Measurements from ENCODE around the gene NFKB2.

GRCh38 chr10:102414749-102415148 lies 19.2 kb downstream of the NFKB2 start:
- TF ChIP-seq, protein P1, sequence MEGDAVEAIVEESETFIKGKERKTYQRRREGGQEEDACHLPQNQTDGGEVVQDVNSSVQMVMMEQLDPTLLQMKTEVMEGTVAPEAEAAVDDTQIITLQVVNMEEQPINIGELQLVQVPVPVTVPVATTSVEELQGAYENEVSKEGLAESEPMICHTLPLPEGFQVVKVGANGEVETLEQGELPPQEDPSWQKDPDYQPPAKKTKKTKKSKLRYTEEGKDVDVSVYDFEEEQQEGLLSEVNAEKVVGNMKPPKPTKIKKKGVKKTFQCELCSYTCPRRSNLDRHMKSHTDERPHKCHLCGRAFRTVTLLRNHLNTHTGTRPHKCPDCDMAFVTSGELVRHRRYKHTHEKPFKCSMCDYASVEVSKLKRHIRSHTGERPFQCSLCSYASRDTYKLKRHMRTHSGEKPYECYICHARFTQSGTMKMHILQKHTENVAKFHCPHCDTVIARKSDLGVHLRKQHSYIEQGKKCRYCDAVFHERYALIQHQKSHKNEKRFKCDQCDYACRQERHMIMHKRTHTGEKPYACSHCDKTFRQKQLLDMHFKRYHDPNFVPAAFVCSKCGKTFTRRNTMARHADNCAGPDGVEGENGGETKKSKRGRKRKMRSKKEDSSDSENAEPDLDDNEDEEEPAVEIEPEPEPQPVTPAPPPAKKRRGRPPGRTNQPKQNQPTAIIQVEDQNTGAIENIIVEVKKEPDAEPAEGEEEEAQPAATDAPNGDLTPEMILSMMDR (IDR thresholded peaks at IDR 0.05) = no peak
- TF ChIP-seq POLR2A (IDR thresholded peaks at IDR 0.05) = no peak
